CD14-positive monocyte (primary cell): Measurements from ENCODE around the gene TUBG1. TPM values are rescaled to one million over a fixed set of nuclear protein-coding genes. Genes with fewer than 3 reads are reported as not detected.
"Not testable (repeated sequence)": the region's sequence is repeated elsewhere in the genome, so short reads cannot be mapped to it uniquely, and the experiment has no call there.

ENCODE experiments used
- DNase-seq, 3 donors: peaks; one replicate each; pipeline ENCODE4 v3.0.0-alpha.2; 2011 to 2022
- H2AFZ ChIP-seq: 2 replicates; pipeline ENCODE4 v1.6.0; 2012; ENCODE audit warnings: mild to moderate bottlenecking, low read depth, low read length, inconsistent platforms; ENCODE audit not compliant: insufficient read depth, poor library complexity, severe bottlenecking
- H3K27ac ChIP-seq, 2 donors: 1 replicate in 1 of 2; 2 replicates in 1 of 2; pipeline ENCODE4 v1.5.1; 2012 to 2013; ENCODE audit warnings: low read length in 2 of 2, control low read depth in 1 of 2, inconsistent platforms in 1 of 2, low read depth in 1 of 2, mild to moderate bottlenecking in 1 of 2
- H3K27me3 ChIP-seq, 2 donors: one replicate each; pipeline versions ENCODE4 v1.6.0 to v1.6.1; 2011 to 2013; ENCODE audit warnings: low read length in 2 of 2; ENCODE audit not compliant: control insufficient read depth in 2 of 2, insufficient read depth in 2 of 2
- H3K36me3 ChIP-seq, 2 donors: replicated peaks in 1 of 2; 1 replicate in 1 of 2; 2 replicates in 1 of 2; pipeline versions ENCODE4 v1.5.1 to v1.6.1; 2012 to 2013; ENCODE audit warnings: low read length in 2 of 2, control low read depth in 1 of 2, inconsistent platforms in 1 of 2, mild to moderate bottlenecking in 1 of 2; ENCODE audit not compliant: insufficient read depth in 2 of 2, control insufficient read depth in 1 of 2
- H3K4me1 ChIP-seq, 2 donors: 1 replicate in 1 of 2; 2 replicates in 1 of 2; pipeline versions ENCODE4 v1.5.1 to v1.6.1; 2012 to 2013; ENCODE audit warnings: low read length in 2 of 2, control low read depth in 1 of 2, inconsistent platforms in 1 of 2, mild to moderate bottlenecking in 1 of 2, moderate library complexity in 1 of 2; ENCODE audit not compliant: insufficient read depth in 2 of 2, control insufficient read depth in 1 of 2
- H3K4me2 ChIP-seq: replicated peaks from 2 replicates; pipeline ENCODE3; 2012; ENCODE audit warnings: low read length, moderate library complexity, mild to moderate bottlenecking; ENCODE audit not compliant: poor library complexity, severe bottlenecking; ENCODE audit errors: extremely low read depth
- H3K4me3 ChIP-seq, 3 experiments: fragments of 200-600 bp in 1 of 3; sonication (generic) in 1 of 3; replicated peaks in 1 of 3; 1 replicate in 2 of 3; 2 replicates in 1 of 3; pipeline ENCODE4 v1.5.1; 2011 to 2013; ENCODE audit warnings: low read length in 3 of 3, mild to moderate bottlenecking in 3 of 3, control low read depth in 2 of 3, low read depth in 2 of 3, inconsistent platforms in 1 of 3, moderate library complexity in 1 of 3
- H3K79me2 ChIP-seq: 2 replicates; pipeline ENCODE4 v1.6.0; 2012; ENCODE audit warnings: mild to moderate bottlenecking, control low read depth, inconsistent platforms, low read length, moderate library complexity; ENCODE audit not compliant: insufficient read depth
- H3K9ac ChIP-seq: 2 replicates; pipeline ENCODE4 v1.6.0; 2017; ENCODE audit warnings: low read length, mild to moderate bottlenecking; ENCODE audit not compliant: insufficient read depth, poor library complexity, severe bottlenecking
- H3K9me3 ChIP-seq, 2 donors: replicated peaks in 1 of 2; 1 replicate in 1 of 2; 2 replicates in 1 of 2; pipeline versions ENCODE4 v1.5.1 to v1.6.1; 2012 to 2013; ENCODE audit warnings: low read length in 2 of 2, control low read depth in 1 of 2; ENCODE audit not compliant: control insufficient read depth in 1 of 2, insufficient read depth in 1 of 2
- H4K20me1 ChIP-seq: 2 replicates; pipeline ENCODE4 v1.6.0; 2012; ENCODE audit warnings: mild to moderate bottlenecking, low read length, control low read depth, moderate library complexity; ENCODE audit not compliant: insufficient read depth
- H3K27ac Mint-ChIP-seq, 7 donors: one replicate each; pipeline ENCODE4 v1.8.0; 2020; ENCODE audit warnings: mild to moderate bottlenecking in 7 of 7, mixed read lengths in 7 of 7, moderate library complexity in 6 of 7, inconsistent platforms in 2 of 7
- H3K27me3 Mint-ChIP-seq, 3 donors: one replicate each; pipeline ENCODE4 v1.8.0; 2021 to 2022; ENCODE audit warnings: low read depth in 3 of 3, mild to moderate bottlenecking in 3 of 3, mixed read lengths in 3 of 3, moderate library complexity in 3 of 3, inconsistent platforms in 1 of 3
- H3K36me3 Mint-ChIP-seq, 2 donors: one replicate each; pipeline ENCODE4 v1.8.0; 2020; ENCODE audit warnings: mixed read lengths in 2 of 2, inconsistent platforms in 1 of 2, mild to moderate bottlenecking in 1 of 2
- H3K4me1 Mint-ChIP-seq: one replicate; pipeline ENCODE4 v1.8.0; 2020; ENCODE audit warnings: mild to moderate bottlenecking, mixed read lengths
- H3K4me3 Mint-ChIP-seq, 2 donors: one replicate each; pipeline ENCODE4 v1.8.0; 2020; ENCODE audit warnings: mild to moderate bottlenecking in 2 of 2, mixed read lengths in 2 of 2, moderate library complexity in 1 of 2
- H3K9me3 Mint-ChIP-seq, 7 donors: one replicate each; pipeline ENCODE4 v1.8.0; 2020 to 2022; ENCODE audit warnings: mixed read lengths in 7 of 7, mild to moderate bottlenecking in 6 of 7, moderate library complexity in 6 of 7, inconsistent platforms in 2 of 7
- WGBS: methylation state at CpG from one replicate; pipeline ENCODE4 v1.1.5; 2013; ENCODE audit warnings: missing lambda C conversion rate; ENCODE audit not compliant: insufficient coverage; 5-methylcytosine and 5-hydroxymethylcytosine counted together
- intact Hi-C, 2 donors: fragments of 100-400 bp; cut with micrococcal nuclease; formaldehyde crosslinking; loops; one replicate each; pipeline versions ENCODE4 v1.15.0 to v1.15.1; 2023
- polyA plus RNA-seq, 3 donors: library from polyadenylated mRNA; depleted of rRNA in 1 of 3; unstranded in 2 of 3; stranded (reverse) in 1 of 3; fragments of 300-500 nt in 2 of 3; fragments of >200 nt in 1 of 3; fragmentation: Illumina TruSeq in 2 of 3; gene quantifications; 1 replicate in 2 of 3; 2 replicates in 1 of 3; pipeline ENCODE4 v1.2.3, GENCODE V29; 2012 to 2021
- TF ChIP-seq, protein P1 (sequence below): fragments of 200-600 bp; IDR thresholded peaks from one replicate; pipeline ENCODE4 v1.8.0; 2022; ENCODE audit warnings: antibody characterized with exemption, mild to moderate bottlenecking

TUBG1 gene
- polyA plus RNA-seq, 3 donors = 7.5 to 17.4 (median 10.2) TPM

DNA sequence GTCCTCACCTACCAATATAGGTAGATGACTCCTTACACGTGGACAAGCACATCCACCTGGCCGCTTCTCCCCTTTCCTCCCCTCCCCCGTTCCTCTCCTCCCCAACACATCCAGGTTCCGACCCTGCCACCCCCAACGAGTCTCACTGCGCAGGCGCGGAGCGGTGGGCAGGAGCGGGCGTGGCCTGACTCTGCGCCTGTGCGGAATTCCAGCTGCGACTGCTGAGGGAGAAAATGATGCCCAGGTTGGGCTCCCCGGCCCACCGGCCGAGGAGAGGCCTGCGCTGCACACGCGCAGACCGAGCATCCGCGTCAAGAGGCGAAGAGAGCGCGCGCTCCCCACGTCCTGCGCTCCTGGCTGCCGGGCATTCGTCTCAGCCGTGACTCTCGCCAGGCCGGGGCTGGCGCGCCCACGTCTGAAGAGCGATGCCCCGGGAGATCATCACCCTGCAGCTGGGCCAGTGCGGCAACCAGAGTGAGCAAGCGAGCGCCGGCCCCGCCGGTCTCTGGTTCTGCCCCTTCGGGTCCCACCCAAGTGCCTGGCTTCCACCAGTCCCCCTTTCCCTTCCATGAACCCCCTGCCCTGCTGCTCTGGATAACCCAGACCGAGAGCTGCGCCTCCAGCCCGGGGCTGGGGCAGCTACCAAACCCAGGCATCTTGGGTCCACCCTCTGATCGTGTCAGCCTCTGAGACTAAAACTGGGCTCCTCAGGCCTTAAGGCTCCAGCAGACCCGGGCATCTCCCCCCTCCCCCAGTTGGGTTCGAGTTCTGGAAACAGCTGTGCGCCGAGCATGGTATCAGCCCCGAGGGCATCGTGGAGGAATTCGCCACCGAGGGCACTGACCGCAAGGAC lies 49.8 kb downstream of the TUBG1 start, which contains the start of gene TUBG2:
Gene TUBG2 (plus strand): TSS at position 206 of the 853 bp plus-strand sequence. CDS start 220 bp downstream, at position 426.
- Histone ChIP-seq H3K79me2 (no peaks in the 10 kb centered on the region), H3K36me3 (no peaks in the 10 kb centered on the region), H3K4me3 (peak within 1 kb of the TSS; percentile 21 to 89 (median 51)), H3K27ac (no peak within 1 kb of the TSS), H3K9me3 (no peaks in the 10 kb centered on the region), H3K4me2 (peak within 1 kb of the TSS; percentile 90), H3K9ac (peak within 1 kb of the TSS; percentile 58), H3K4me1 (peaks cover 11 to 13% of the 10 kb centered on the region in 2 donors), H2AFZ (peak within 1 kb of the TSS; percentile 89), H4K20me1 (no peaks in the 10 kb centered on the region), H3K27me3 (peaks cover 0 to 5% of the 10 kb centered on the region in 2 donors)
- intact Hi-C loops = no loop called here
- no peaks in the 10 kb centered on the region for H3K36me3 Mint-ChIP-seq
- H3K9me3 Mint-ChIP-seq = peaks cover 0 to 6% (median 3%) of the 10 kb centered on the region in 7 donors
- peak within 1 kb of the TSS; percentile 89 to 95 for H3K4me3 Mint-ChIP-seq
- H3K4me1 Mint-ChIP-seq = peaks cover 23% of the 10 kb centered on the region
- H3K27ac Mint-ChIP-seq = peak within 1 kb of the TSS in 2 of 7 donors; percentile 16 to 82
- WGBS = 1% methylated on average over 49 of the region's 59 CpGs
- peak in 2 of 3 donors; percentile 33 to 39 for DNase-seq
- TF ChIP-seq, protein P1, sequence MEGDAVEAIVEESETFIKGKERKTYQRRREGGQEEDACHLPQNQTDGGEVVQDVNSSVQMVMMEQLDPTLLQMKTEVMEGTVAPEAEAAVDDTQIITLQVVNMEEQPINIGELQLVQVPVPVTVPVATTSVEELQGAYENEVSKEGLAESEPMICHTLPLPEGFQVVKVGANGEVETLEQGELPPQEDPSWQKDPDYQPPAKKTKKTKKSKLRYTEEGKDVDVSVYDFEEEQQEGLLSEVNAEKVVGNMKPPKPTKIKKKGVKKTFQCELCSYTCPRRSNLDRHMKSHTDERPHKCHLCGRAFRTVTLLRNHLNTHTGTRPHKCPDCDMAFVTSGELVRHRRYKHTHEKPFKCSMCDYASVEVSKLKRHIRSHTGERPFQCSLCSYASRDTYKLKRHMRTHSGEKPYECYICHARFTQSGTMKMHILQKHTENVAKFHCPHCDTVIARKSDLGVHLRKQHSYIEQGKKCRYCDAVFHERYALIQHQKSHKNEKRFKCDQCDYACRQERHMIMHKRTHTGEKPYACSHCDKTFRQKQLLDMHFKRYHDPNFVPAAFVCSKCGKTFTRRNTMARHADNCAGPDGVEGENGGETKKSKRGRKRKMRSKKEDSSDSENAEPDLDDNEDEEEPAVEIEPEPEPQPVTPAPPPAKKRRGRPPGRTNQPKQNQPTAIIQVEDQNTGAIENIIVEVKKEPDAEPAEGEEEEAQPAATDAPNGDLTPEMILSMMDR = no peak
- H3K27me3 Mint-ChIP-seq = peaks cover 15 to 26% (median 18%) of the 10 kb centered on the region in 3 donors

DNA sequence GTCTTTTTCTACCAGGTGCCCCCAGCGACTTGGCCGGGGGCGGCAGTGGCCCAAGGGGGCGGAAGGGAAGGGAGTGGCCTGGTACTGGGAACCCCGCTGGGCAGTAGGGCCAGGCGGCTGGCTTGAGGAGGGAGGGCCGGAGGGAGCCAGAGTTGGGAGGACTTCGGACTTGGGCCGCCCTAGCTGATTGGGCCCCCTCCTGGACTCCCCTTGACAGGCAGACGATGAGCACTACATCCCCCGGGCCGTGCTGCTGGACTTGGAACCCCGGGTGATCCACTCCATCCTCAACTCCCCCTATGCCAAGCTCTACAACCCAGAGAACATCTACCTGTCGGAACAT lies 50.4 kb downstream of the TUBG1 start:
- not testable (repeated sequence) for H3K27ac Mint-ChIP-seq

More for the DNA sequence above, 50.4 kb downstream of the TUBG1 start:
- H3K36me3 Mint-ChIP-seq, H3K36me3 ChIP-seq, H3K9me3 Mint-ChIP-seq, H3K27me3 ChIP-seq, H3K27ac ChIP-seq, H3K9me3 ChIP-seq, H3K9ac ChIP-seq, DNase-seq, H4K20me1 ChIP-seq, intact Hi-C loops, H3K79me2 ChIP-seq, H3K4me3 ChIP-seq: not testable (repeated sequence)
- peaks cover 11 to 13% of the 10 kb centered on the region in 2 donors for H3K4me1 ChIP-seq
- H2AFZ ChIP-seq = peak overlapping the region; percentile 89
- peak overlapping the region; percentile 90 for H3K4me2 ChIP-seq
- H3K4me1 Mint-ChIP-seq = peaks cover 23% of the 10 kb centered on the region
- no CpG with 5 or more reads among the region's 14 CpGs for WGBS
- H3K27me3 Mint-ChIP-seq = peaks cover 9 to 20% (median 12%) of the 10 kb centered on the region in 3 donors
- peak overlapping the region in 1 of 2 donors; percentile 89 for H3K4me3 Mint-ChIP-seq
